ENCODE data around the gene CYB561D1.

DNA sequence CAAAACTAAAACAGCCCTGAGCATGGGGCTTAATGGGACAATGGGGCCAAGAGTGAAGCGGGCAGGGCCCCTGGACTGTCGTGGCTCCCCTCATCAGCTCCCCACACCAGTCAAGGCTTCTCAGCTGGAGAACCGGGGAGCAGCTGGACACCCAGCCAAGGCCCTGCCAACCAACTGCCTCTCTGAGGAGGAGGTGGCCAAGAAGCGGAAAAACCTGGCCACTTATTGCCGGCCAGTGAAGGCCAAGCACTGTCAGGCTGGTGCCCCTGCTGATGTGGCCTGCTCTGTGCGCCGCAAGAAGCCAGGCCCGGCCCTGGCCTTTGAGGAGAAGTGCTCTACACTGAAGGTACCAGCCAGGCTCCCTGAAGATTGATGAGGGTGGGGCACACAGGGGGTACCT is 2.5 kb upstream of the CYB561D1 start:
- TF ChIP-seq EZH2 (IDR thresholded peaks at IDR 0.05; ENCODE audit: low read depth, low read length, severe bottlenecking) (no peak), TCF12 (IDR thresholded peaks at IDR 0.05; ENCODE audit: low read depth, low read length) (no peak), POLR2A (IDR thresholded peaks at IDR 0.05; ENCODE audit: control extremely low read depth in 1 of 2, low read depth in 2 of 2, low read length in 2 of 2) (no peak), RAD21 (IDR thresholded peaks at IDR 0.05 in 1 of 2, conservative IDR thresholded peaks at IDR 0.05 in 1 of 2; ENCODE audit: low read depth in 2 of 2, low read length in 2 of 2) (no peak)

Data from H1 (cell line).